Calu3 (cell line): Measurements from ENCODE around the gene ZC3H12D. TPM values are rescaled to one million over a fixed set of nuclear protein-coding genes. Genes with fewer than 3 reads are reported as not detected.
A peak's percentile ranks its signal among the peaks of the same experiment; 100 is the strongest.

Experiments
- BruUV-seq: library from RNA; stranded (reverse); fragments of 400-500 nt; replicated peaks from 2 replicates; lab custom pipeline; 2021; lab: Mats Ljungman, UMichigan
- CTCF ChIA-PET: fragments of 300-600 bp; sonication (Branson Sonifier 250); formaldehyde crosslinking; loops from one replicate; lab custom pipeline; 2022; ENCODE audit warnings: antibody characterized with exemption; lab: Charles Lee
- DNase-seq: peaks from one replicate; pipeline ENCODE4 v3.0.0; 2022
- H3K27ac Mint-ChIP-seq: one replicate; pipeline ENCODE4 v1.8.0; 2022; ENCODE audit warnings: mixed read lengths; ENCODE audit not compliant: unreplicated experiment
- H3K27me3 Mint-ChIP-seq: one replicate; pipeline ENCODE4 v1.8.0; 2022; ENCODE audit warnings: mixed read lengths; ENCODE audit not compliant: unreplicated experiment
- H3K36me3 Mint-ChIP-seq: one replicate; pipeline ENCODE4 v1.8.0; 2022; ENCODE audit warnings: mild to moderate bottlenecking, moderate library complexity, mixed read lengths; ENCODE audit not compliant: insufficient read depth, unreplicated experiment
- H3K4me1 Mint-ChIP-seq: one replicate; pipeline ENCODE4 v1.8.0; 2022; ENCODE audit warnings: mild to moderate bottlenecking, low read depth, mixed read lengths; ENCODE audit not compliant: unreplicated experiment
- H3K4me3 Mint-ChIP-seq: one replicate; pipeline ENCODE4 v1.8.0; 2022; ENCODE audit warnings: mild to moderate bottlenecking, low read depth, moderate library complexity, mixed read lengths; ENCODE audit not compliant: unreplicated experiment
- H3K9me3 Mint-ChIP-seq: one replicate; pipeline ENCODE4 v1.8.0; 2022; ENCODE audit warnings: low read depth, mixed read lengths; ENCODE audit not compliant: unreplicated experiment
- intact Hi-C: fragments of 100-400 bp; cut with micrococcal nuclease; formaldehyde crosslinking; loops from one replicate; pipeline ENCODE4 v1.10.0; 2022; ENCODE audit not compliant: unreplicated experiment
- total RNA-seq: library from RNA; stranded (reverse); gene quantifications from 2 replicates; pipeline ENCODE4 v1.2.3, GENCODE V29; 2022
- TF ChIP-seq, protein P1 (sequence below): fragments of 200-600 bp; IDR thresholded peaks from one replicate; pipeline ENCODE4 v1.8.0; 2022; ENCODE audit warnings: antibody characterized with exemption; ENCODE audit not compliant: unreplicated experiment

ZC3H12D gene
- total RNA-seq, 1 experiment from 2014 or later: 0.05 TPM

DNA sequence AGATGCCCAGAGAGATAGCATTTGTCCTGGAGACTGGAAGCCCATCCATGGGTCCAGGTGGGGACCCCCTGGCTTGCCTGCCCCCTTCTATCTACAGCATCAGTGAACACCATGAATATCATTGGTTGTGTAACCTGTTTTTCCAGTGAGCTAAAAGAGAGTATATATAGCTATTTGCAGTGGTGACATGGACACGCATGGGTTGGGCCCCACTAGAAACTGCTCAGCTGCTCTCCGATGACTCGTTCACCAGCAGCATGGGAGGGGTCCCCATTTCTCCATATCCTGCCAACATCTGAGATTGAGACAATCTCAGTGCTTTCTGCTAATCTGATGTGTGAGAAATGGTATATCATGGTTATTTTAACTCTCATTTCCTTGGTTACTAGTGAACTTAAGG is 4.0 kb upstream of the ZC3H12D start:
- no peaks in the 10 kb centered on the region for H3K27me3 Mint-ChIP-seq
- BruUV-seq: no TSS peak
- H3K9me3 Mint-ChIP-seq: no peaks in the 10 kb centered on the region
- CTCF ChIA-PET: interaction anchor here (1.4 kb wide), 1 partner anchor 15 kb away, joined by 4 read pairs; no protein-coding TSS in a partner anchor
- TF ChIP-seq, protein P1, sequence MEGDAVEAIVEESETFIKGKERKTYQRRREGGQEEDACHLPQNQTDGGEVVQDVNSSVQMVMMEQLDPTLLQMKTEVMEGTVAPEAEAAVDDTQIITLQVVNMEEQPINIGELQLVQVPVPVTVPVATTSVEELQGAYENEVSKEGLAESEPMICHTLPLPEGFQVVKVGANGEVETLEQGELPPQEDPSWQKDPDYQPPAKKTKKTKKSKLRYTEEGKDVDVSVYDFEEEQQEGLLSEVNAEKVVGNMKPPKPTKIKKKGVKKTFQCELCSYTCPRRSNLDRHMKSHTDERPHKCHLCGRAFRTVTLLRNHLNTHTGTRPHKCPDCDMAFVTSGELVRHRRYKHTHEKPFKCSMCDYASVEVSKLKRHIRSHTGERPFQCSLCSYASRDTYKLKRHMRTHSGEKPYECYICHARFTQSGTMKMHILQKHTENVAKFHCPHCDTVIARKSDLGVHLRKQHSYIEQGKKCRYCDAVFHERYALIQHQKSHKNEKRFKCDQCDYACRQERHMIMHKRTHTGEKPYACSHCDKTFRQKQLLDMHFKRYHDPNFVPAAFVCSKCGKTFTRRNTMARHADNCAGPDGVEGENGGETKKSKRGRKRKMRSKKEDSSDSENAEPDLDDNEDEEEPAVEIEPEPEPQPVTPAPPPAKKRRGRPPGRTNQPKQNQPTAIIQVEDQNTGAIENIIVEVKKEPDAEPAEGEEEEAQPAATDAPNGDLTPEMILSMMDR: no peak
- H3K4me3 Mint-ChIP-seq: no peak overlapping the region
- intact Hi-C loops: no loop called here
- H3K4me1 Mint-ChIP-seq: peaks cover 11% of the 10 kb centered on the region
- DNase-seq: no peak
- no peak overlapping the region for H3K27ac Mint-ChIP-seq
- no peaks in the 10 kb centered on the region for H3K36me3 Mint-ChIP-seq

- H3K4me3 Mint-ChIP-seq: no peak overlapping the region
- CTCF ChIA-PET: no interaction called here
- intact Hi-C loops: no loop called here
- peaks cover 11% of the 10 kb centered on the region for H3K4me1 Mint-ChIP-seq
- H3K27me3 Mint-ChIP-seq: no peaks in the 10 kb centered on the region
- no peaks in the 10 kb centered on the region for H3K9me3 Mint-ChIP-seq
- no peak for DNase-seq
- H3K36me3 Mint-ChIP-seq: no peaks in the 10 kb centered on the region
- no peak overlapping the region for H3K27ac Mint-ChIP-seq
- TF ChIP-seq, protein P1: no peak
- no TSS peak for BruUV-seq
Observed at GRCh38 chr6:149487316-149487715, 2.5 kb upstream of the ZC3H12D start.

- Mint-ChIP-seq H3K4me3 (peak overlapping the region; percentile 56), H3K9me3 (no peaks in the 10 kb centered on the region), H3K36me3 (no peaks in the 10 kb centered on the region), H3K4me1 (peaks cover 11% of the 10 kb centered on the region), H3K27ac (no peak overlapping the region), H3K27me3 (peaks cover 12% of the 10 kb centered on the region)
- BruUV-seq: no TSS peak
- TF ChIP-seq, protein P1: no peak
- DNase-seq: no peak
- CTCF ChIA-PET: interaction anchor here (0.7 kb wide), 1 partner anchor 420 kb away, joined by 6 read pairs; no protein-coding TSS in a partner anchor
- intact Hi-C loops: no loop called here
Observed at GRCh38 chr6:149483849-149484655, 762 bp downstream of the ZC3H12D start.

DNA sequence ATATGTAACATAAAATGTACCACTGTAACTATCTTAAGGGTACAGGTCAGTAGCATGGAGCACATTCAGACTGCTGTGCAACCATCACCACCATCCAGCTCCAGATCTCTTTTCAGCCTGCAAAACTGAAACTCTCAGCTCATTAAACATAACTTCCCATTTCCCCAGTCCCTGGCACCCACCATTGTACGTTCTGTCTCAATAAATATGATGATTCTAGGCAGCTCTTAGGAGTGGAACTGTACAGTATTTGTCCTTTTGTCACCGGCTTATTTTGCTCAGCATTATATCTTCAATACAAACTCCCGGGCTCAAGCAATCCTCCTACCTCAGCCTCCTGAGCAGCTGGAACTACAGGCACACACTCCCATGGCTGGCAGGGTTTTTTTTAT is 1.5 kb downstream of the ZC3H12D start:
- Mint-ChIP-seq H3K4me3 (no peak overlapping the region), H3K4me1 (peaks cover 11% of the 10 kb centered on the region), H3K9me3 (no peaks in the 10 kb centered on the region), H3K27me3 (peaks cover 12% of the 10 kb centered on the region), H3K27ac (no peak overlapping the region), H3K36me3 (no peaks in the 10 kb centered on the region)
- CTCF ChIA-PET: no interaction called here
- intact Hi-C loops: no loop called here
- DNase-seq: no peak
- TF ChIP-seq, protein P1: no peak
- BruUV-seq: no TSS peak
